Gastrocnemius medialis (tissue), 4 donors: Measurements from ENCODE around the gene C12orf56. TPM values are rescaled to one million over a fixed set of nuclear protein-coding genes. Genes with fewer than 3 reads are reported as not detected.

Source experiments
- ATAC-seq, 2 donors: fragments of 150-250 bp; one replicate each; pipeline ENCODE4 v1.9.1; 2016
- DNase-seq, 2 donors: peaks; one replicate each; pipeline ENCODE4 v3.0.0-alpha.2; 2019
- H3K27ac ChIP-seq, 4 donors: fragments of 200-600 bp; sonication (generic); 1 replicate in 1 of 4; 2 replicates in 3 of 4; pipeline ENCODE4 v1.5.1; 2016 to 2018; ENCODE audit warnings: mild to moderate bottlenecking in 2 of 4, moderate library complexity in 1 of 4
- H3K27me3 ChIP-seq, 3 donors: fragments of 200-600 bp; sonication (generic) in 2 of 3; 1 replicate in 1 of 3; 2 replicates in 2 of 3; pipeline versions ENCODE4 v1.5.1 to v1.6.0; 2016 to 2019; ENCODE audit warnings: mild to moderate bottlenecking in 1 of 3, moderate library complexity in 1 of 3
- H3K36me3 ChIP-seq, 2 donors: fragments of 200-600 bp; sonication (generic) in 1 of 2; one replicate each; pipeline ENCODE4 v1.5.1; 2017 to 2018
- H3K4me1 ChIP-seq, 2 donors: fragments of 200-600 bp; sonication (generic) in 1 of 2; one replicate each; pipeline ENCODE4 v1.5.1; 2016 to 2017; ENCODE audit warnings: mild to moderate bottlenecking in 2 of 2
- H3K4me3 ChIP-seq, 4 donors: fragments of 200-600 bp; sonication (generic) in 3 of 4; 1 replicate in 1 of 4; 2 replicates in 3 of 4; pipeline ENCODE4 v1.5.1; 2016 to 2019; ENCODE audit warnings: mild to moderate bottlenecking in 2 of 4
- H3K9me3 ChIP-seq, 3 donors: fragments of 200-600 bp; sonication (generic) in 2 of 3; 1 replicate in 1 of 3; 2 replicates in 2 of 3; pipeline ENCODE4 v1.5.1; 2016 to 2019
- POLR2A ChIP-seq, 2 donors: fragments of 450-650 bp; IDR thresholded peaks; one replicate each; pipeline ENCODE4 v1.6.1; 2017; ENCODE audit warnings: antibody characterized with exemption in 2 of 2, mild to moderate bottlenecking in 2 of 2, moderate library complexity in 2 of 2
- in situ Hi-C, 4 donors: fragments of 200-750 bp; cut with MboI; loops; one replicate each; pipeline versions ENCODE4 v1.15.0 to v1.8.0; 2017; ENCODE audit warnings: low sequenced_read_pairs in 4 of 4
- intact Hi-C: fragments of 100-400 bp; cut with DNase I; formaldehyde crosslinking; loops from one replicate; pipeline ENCODE4 v1.15.1; 2023; ENCODE audit warnings: low total_unique reads
- total RNA-seq, 4 donors: library from RNA; depleted of rRNA; stranded (reverse); fragments of >200 nt; gene quantifications; one replicate each; pipeline versions ENCODE4 v1.1.0 to v1.2.3, GENCODE V29; 2016
- TF ChIP-seq, protein P1 (sequence below), 5 experiments: fragments of 450-650 bp in 3 of 5; fragments of 200-600 bp in 2 of 5; sonication (generic) in 2 of 5; IDR thresholded peaks in 4 of 5; conservative IDR thresholded peaks in 1 of 5; 1 replicate in 4 of 5; 2 replicates in 1 of 5; pipeline ENCODE4 v1.5.1; 2016 to 2019; ENCODE audit warnings: antibody characterized with exemption in 5 of 5, mild to moderate bottlenecking in 3 of 5, moderate library complexity in 3 of 5

The C12orf56 gene
- total RNA-seq, 4 donors from 2014 or later: not detected

DNA sequence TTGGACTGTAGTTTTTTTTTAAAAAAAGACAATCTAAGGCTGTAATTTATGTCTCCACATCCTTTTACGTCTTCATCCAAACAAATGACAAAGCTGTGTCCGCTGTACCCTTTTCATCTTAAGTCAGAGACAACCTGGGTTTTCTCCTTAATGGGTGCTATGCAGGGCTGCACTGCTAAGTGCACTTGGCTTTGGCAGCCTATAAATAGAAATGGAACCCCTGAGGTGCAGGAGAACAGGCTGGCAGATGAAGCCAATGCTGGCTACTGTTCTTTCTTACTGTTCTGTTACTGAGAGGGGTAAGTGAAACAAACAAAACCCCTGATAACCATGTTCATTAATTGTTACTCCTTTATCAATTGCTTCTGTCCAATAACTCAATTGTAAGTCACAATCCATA is 121.4 kb downstream of the C12orf56 start:
- in situ Hi-C loops: loop anchor here in 1 of 4 donors (25.0 kb wide), 1 partner anchor 607 kb away; the partner anchor contains the start of gene DPY19L2
- Histone ChIP-seq H3K27ac (no peak overlapping the region), H3K9me3 (no peaks in the 10 kb centered on the region), H3K4me3 (no peak overlapping the region), H3K27me3 (no peaks in the 10 kb centered on the region), H3K36me3 (no peaks in the 10 kb centered on the region), H3K4me1 (no peaks in the 10 kb centered on the region)
- TF ChIP-seq POLR2A (IDR thresholded peaks at IDR 0.05): no peak
- intact Hi-C loops: no loop called here
- no peak for ATAC-seq
- no peak for DNase-seq

DNA sequence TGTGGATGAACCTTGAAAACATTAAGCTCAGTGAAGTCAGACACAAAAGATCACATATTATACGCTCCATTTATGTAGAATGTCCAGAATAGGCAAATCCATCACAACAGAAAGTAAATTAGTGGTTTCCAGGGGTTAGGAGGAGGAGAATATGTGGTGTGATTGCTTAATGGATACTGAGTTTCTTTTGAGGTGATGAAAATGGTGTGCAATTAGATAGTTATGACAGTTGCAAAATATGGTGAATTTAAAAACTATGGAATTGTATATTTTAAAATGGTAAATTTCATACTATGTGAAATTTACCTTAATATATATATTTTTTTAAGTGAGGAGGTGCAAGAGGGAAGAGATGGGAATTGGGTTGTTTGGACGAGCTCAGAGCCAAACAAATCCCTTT is 122.1 kb downstream of the C12orf56 start:
- H3K27ac ChIP-seq: no peak overlapping the region
- TF ChIP-seq, protein P1, sequence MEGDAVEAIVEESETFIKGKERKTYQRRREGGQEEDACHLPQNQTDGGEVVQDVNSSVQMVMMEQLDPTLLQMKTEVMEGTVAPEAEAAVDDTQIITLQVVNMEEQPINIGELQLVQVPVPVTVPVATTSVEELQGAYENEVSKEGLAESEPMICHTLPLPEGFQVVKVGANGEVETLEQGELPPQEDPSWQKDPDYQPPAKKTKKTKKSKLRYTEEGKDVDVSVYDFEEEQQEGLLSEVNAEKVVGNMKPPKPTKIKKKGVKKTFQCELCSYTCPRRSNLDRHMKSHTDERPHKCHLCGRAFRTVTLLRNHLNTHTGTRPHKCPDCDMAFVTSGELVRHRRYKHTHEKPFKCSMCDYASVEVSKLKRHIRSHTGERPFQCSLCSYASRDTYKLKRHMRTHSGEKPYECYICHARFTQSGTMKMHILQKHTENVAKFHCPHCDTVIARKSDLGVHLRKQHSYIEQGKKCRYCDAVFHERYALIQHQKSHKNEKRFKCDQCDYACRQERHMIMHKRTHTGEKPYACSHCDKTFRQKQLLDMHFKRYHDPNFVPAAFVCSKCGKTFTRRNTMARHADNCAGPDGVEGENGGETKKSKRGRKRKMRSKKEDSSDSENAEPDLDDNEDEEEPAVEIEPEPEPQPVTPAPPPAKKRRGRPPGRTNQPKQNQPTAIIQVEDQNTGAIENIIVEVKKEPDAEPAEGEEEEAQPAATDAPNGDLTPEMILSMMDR (IDR thresholded peaks at IDR 0.05 in 4 of 5, conservative IDR thresholded peaks at IDR 0.05 in 1 of 5): no peak
- TF ChIP-seq POLR2A (IDR thresholded peaks at IDR 0.05): no peak
- no peak for DNase-seq
- no peaks in the 10 kb centered on the region for H3K4me1 ChIP-seq
- no peaks in the 10 kb centered on the region for H3K9me3 ChIP-seq
- in situ Hi-C loops: loop anchor here in 1 of 4 donors (25.0 kb wide), 1 partner anchor 606 kb away; the partner anchor contains the start of gene DPY19L2
- no peaks in the 10 kb centered on the region for H3K27me3 ChIP-seq
- no peak overlapping the region for H3K4me3 ChIP-seq
- no peak for ATAC-seq
- no peaks in the 10 kb centered on the region for H3K36me3 ChIP-seq
- intact Hi-C loops: no loop called here

DNA sequence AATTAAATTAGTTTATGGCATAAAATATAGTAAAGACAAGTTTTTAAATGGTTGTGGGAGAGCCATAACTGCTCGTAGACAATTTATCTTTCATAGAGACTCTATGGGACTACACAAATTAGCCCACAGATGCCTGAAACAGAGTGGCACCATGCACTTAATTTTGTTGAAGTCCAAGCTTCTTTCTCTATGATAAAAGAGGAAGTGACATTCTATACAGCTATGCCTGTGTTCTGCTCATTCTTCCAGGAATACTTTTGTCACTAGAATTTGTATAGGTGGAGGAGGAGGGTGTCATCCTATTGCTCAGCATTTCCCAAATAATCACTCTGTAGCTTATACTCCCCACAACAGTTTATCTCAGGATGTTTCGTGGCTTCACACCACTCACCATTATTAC is 124.7 kb downstream of the C12orf56 start:
- Histone ChIP-seq H3K9me3 (no peaks in the 10 kb centered on the region), H3K4me1 (no peaks in the 10 kb centered on the region), H3K27ac (no peak overlapping the region), H3K4me3 (no peak overlapping the region), H3K36me3 (no peaks in the 10 kb centered on the region), H3K27me3 (no peaks in the 10 kb centered on the region)
- in situ Hi-C loops: loop anchor here in 1 of 4 donors (25.0 kb wide), 1 partner anchor 604 kb away; the partner anchor contains the start of gene DPY19L2
- TF ChIP-seq, protein P1 (IDR thresholded peaks at IDR 0.05 in 4 of 5, conservative IDR thresholded peaks at IDR 0.05 in 1 of 5): no peak
- TF ChIP-seq POLR2A (IDR thresholded peaks at IDR 0.05): no peak
- no peak for DNase-seq
- intact Hi-C loops: no loop called here
- no peak for ATAC-seq

DNA sequence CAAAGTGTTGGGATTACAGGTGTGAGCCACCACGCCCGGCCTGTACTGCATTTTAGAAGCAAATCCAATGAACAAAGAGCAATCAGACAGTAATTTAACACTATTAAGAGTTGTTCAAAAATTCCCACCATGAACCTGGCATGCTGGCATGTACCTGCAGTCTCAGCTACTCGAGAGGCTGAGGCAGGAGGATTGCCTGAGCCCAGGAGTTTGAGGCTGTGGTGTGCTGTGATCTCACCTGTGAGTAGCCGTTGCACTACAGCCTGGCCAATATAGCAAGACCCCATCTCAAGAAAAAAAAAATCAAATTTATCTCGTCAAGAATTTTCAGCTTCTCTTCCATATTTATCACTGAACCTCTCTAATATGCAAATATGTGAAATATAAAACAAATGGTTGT is 128.7 kb downstream of the C12orf56 start:
- Histone ChIP-seq H3K4me3 (no peak overlapping the region), H3K27me3 (no peaks in the 10 kb centered on the region), H3K9me3 (no peaks in the 10 kb centered on the region), H3K27ac (no peak overlapping the region), H3K36me3 (no peaks in the 10 kb centered on the region), H3K4me1 (no peaks in the 10 kb centered on the region)
- ATAC-seq (no peak), DNase-seq (no peak)
- intact Hi-C loops (no loop called here), in situ Hi-C loops (loop anchor here in 1 of 4 donors (25.0 kb wide), 1 partner anchor 600 kb away; the partner anchor contains the start of gene DPY19L2)
- no peak for TF ChIP-seq POLR2A (IDR thresholded peaks at IDR 0.05)
- TF ChIP-seq, protein P1 (IDR thresholded peaks at IDR 0.05 in 4 of 5, conservative IDR thresholded peaks at IDR 0.05 in 1 of 5): no peak

DNA sequence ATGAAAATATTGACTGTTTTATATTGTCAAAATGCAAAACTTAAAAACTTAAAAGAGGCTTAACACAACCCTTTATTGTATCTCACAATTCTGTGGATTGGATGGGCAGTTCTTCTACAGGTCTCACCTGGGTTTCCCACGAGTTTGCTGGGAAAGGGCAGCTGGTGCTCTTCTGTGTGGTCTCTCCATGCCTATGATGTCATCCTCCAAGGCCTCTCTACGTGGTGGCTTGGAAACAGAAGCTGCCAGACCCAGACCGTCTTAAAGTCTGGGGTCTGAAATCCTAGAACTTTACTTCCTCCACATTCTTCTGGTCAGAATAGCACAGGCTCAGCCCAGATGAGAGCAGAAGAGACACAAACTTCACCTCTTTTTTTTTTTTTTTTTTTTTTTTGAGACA is 132.0 kb downstream of the C12orf56 start:
- H3K9me3 ChIP-seq: no peaks in the 10 kb centered on the region
- intact Hi-C loops: no loop called here
- DNase-seq (no peak), ATAC-seq (no peak)
- no peak overlapping the region for H3K4me3 ChIP-seq
- H3K36me3 ChIP-seq: no peaks in the 10 kb centered on the region
- TF ChIP-seq, protein P1 (IDR thresholded peaks at IDR 0.05 in 4 of 5, conservative IDR thresholded peaks at IDR 0.05 in 1 of 5): no peak
- no peak for TF ChIP-seq POLR2A (IDR thresholded peaks at IDR 0.05)
- H3K4me1 ChIP-seq: peaks cover 0 to 7% of the 10 kb centered on the region in 2 donors
- in situ Hi-C loops: loop anchor here in 2 of 4 donors (5.0 to 25.0 kb wide), 2 partner anchors 421 to 596 kb away; partner anchors contain the start of gene DPY19L2 (in 1 of the 2)
- H3K27ac ChIP-seq: no peak overlapping the region
- H3K27me3 ChIP-seq: no peaks in the 10 kb centered on the region
